ENCODE measurements around the gene RPTOR. TPM values are rescaled to one million over a fixed set of nuclear protein-coding genes. Genes with fewer than 3 reads are reported as not detected.

The RPTOR gene
- total RNA-seq, 1 experiment from 2014 or later, result 58.0 TPM

GRCh38 chr17:80725517-80725916, 180.9 kb downstream of the RPTOR start:
- H3K36me3 ChIP-seq (ENCODE audit: control insufficient read depth, insufficient read depth, low read length), result no peaks in the 10 kb centered on the region
- ChIA-PET CTCF (no interaction called here), POLR2A (no interaction called here)
- H3K4me3 ChIP-seq (ENCODE audit: low read depth in 2 of 2, low read length in 2 of 2), result no peak overlapping the region
- BruUV-seq (replicated peaks), result no TSS peak
- H3K9me3 ChIP-seq (ENCODE audit: control insufficient read depth, insufficient read depth, low read depth, low read length), result no peaks in the 10 kb centered on the region
- in situ Hi-C loops (cut with HindIII; ENCODE audit: low pct_unique_long_range_greater_than_20kb, low sequenced_read_pairs), result no loop called here
- no peak for DNase-seq (ENCODE audit: low read depth, low spot score)
- intact Hi-C loops (cut with micrococcal nuclease; ENCODE audit: unreplicated experiment), result no loop called here
- H3K4me1 ChIP-seq (ENCODE audit: control insufficient read depth, insufficient read depth, low read length), result peaks cover 7% of the 10 kb centered on the region
- TF ChIP-seq SIN3A (IDR thresholded peaks at IDR 0.05; ENCODE audit: borderline replicate concordance, insufficient read depth, low read depth, low read length) (no peak), TCF7L2 (IDR thresholded peaks at IDR 0.05; ENCODE audit: low read depth, low read length) (no peak), CTCF (IDR thresholded peaks at IDR 0.05) (no peak), POLR2AphosphoS5 (IDR thresholded peaks at IDR 0.05; ENCODE audit: low read depth, low read length) (no peak)
- ATAC-seq, result no peak
- H3K27me3 ChIP-seq (ENCODE audit: control insufficient read depth, insufficient read depth, low read length), result no peaks in the 10 kb centered on the region
- no peak overlapping the region for H3K27ac ChIP-seq (ENCODE audit: low read length)

- in situ Hi-C loops (cut with HindIII; ENCODE audit: low pct_unique_long_range_greater_than_20kb, low sequenced_read_pairs), result no loop called here
- Histone ChIP-seq H3K4me1 (ENCODE audit: control insufficient read depth, insufficient read depth, low read length) (no peaks in the 10 kb centered on the region; the same call in 1 of the 2 replicates), H3K27me3 (ENCODE audit: control insufficient read depth, insufficient read depth, low read length) (no peaks in the 10 kb centered on the region), H3K4me3 (ENCODE audit: low read depth in 2 of 2, low read length in 2 of 2) (no peak overlapping the region), H3K36me3 (ENCODE audit: control insufficient read depth, insufficient read depth, low read length) (no peaks in the 10 kb centered on the region), H3K27ac (ENCODE audit: low read length) (no peak overlapping the region), H3K9me3 (ENCODE audit: control insufficient read depth, insufficient read depth, low read depth, low read length) (no peaks in the 10 kb centered on the region)
- TF ChIP-seq TCF7L2 (IDR thresholded peaks at IDR 0.05; ENCODE audit: low read depth, low read length), result no peak
- TF ChIP-seq POLR2AphosphoS5 (IDR thresholded peaks at IDR 0.05; ENCODE audit: low read depth, low read length), result no peak
- POLR2A ChIA-PET, result no interaction called here
- CTCF ChIA-PET, result no interaction called here
- no peak for ATAC-seq
- no TSS peak for BruUV-seq (replicated peaks)
- intact Hi-C loops (cut with micrococcal nuclease; ENCODE audit: unreplicated experiment), result no loop called here
- DNase-seq (ENCODE audit: low read depth, low spot score), result no peak
These were observed 182.1 kb downstream of the RPTOR start for GRCh38 chr17:80726558-80727408.

- ChIA-PET CTCF (no interaction called here), POLR2A (no interaction called here)
- no peak overlapping the region for H3K27ac ChIP-seq (ENCODE audit: low read length)
- H3K4me3 ChIP-seq (ENCODE audit: low read depth in 2 of 2, low read length in 2 of 2), result no peak overlapping the region
- H3K9me3 ChIP-seq (ENCODE audit: control insufficient read depth, insufficient read depth, low read depth, low read length), result no peaks in the 10 kb centered on the region
- BruUV-seq (replicated peaks), result no TSS peak
- intact Hi-C loops (cut with micrococcal nuclease; ENCODE audit: unreplicated experiment) (no loop called here), in situ Hi-C loops (cut with HindIII; ENCODE audit: low pct_unique_long_range_greater_than_20kb, low sequenced_read_pairs) (no loop called here)
- DNase-seq (ENCODE audit: low read depth, low spot score) (no peak), ATAC-seq (no peak)
- TF ChIP-seq CTCF (IDR thresholded peaks at IDR 0.05) (no peak), POLR2AphosphoS5 (IDR thresholded peaks at IDR 0.05; ENCODE audit: low read depth, low read length) (no peak), TCF7L2 (IDR thresholded peaks at IDR 0.05; ENCODE audit: low read depth, low read length) (no peak), SIN3A (IDR thresholded peaks at IDR 0.05; ENCODE audit: borderline replicate concordance, insufficient read depth, low read depth, low read length) (no peak)
- TF ChIP-seq, protein P1, sequence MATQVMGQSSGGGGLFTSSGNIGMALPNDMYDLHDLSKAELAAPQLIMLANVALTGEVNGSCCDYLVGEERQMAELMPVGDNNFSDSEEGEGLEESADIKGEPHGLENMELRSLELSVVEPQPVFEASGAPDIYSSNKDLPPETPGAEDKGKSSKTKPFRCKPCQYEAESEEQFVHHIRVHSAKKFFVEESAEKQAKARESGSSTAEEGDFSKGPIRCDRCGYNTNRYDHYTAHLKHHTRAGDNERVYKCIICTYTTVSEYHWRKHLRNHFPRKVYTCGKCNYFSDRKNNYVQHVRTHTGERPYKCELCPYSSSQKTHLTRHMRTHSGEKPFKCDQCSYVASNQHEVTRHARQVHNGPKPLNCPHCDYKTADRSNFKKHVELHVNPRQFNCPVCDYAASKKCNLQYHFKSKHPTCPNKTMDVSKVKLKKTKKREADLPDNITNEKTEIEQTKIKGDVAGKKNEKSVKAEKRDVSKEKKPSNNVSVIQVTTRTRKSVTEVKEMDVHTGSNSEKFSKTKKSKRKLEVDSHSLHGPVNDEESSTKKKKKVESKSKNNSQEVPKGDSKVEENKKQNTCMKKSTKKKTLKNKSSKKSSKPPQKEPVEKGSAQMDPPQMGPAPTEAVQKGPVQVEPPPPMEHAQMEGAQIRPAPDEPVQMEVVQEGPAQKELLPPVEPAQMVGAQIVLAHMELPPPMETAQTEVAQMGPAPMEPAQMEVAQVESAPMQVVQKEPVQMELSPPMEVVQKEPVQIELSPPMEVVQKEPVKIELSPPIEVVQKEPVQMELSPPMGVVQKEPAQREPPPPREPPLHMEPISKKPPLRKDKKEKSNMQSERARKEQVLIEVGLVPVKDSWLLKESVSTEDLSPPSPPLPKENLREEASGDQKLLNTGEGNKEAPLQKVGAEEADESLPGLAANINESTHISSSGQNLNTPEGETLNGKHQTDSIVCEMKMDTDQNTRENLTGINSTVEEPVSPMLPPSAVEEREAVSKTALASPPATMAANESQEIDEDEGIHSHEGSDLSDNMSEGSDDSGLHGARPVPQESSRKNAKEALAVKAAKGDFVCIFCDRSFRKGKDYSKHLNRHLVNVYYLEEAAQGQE (IDR thresholded peaks at IDR 0.05; ENCODE audit: insufficient read depth in 1 of 2, low read depth in 2 of 2, low read length in 1 of 2), result no peak
- H3K4me1 ChIP-seq (ENCODE audit: control insufficient read depth, insufficient read depth, low read length), result no peaks in the 10 kb centered on the region; the same call in 1 of the 2 replicates
- H3K36me3 ChIP-seq (ENCODE audit: control insufficient read depth, insufficient read depth, low read length), result no peaks in the 10 kb centered on the region
- no peaks in the 10 kb centered on the region for H3K27me3 ChIP-seq (ENCODE audit: control insufficient read depth, insufficient read depth, low read length)
These were observed 182.7 kb downstream of the RPTOR start for GRCh38 chr17:80727409-80727755.
